Activated CD8-positive, alpha-beta memory T cell treated with anti-CD3 and anti-CD28 coated beads for 48 hours (primary cell): ENCODE data around the gene P2RX5.

Experiments
- DNase-seq, 3 experiments: peaks; one replicate each; pipeline ENCODE4 v3.0.0-alpha.2; 2020; ENCODE audit warnings: low read depth in 2 of 3, low spot score in 2 of 3

The P2RX5 gene

GRCh38 chr17:3681565-3681964, 14.4 kb downstream of the P2RX5 start:
- no peak for DNase-seq

GRCh38 chr17:3681057-3681456, 14.9 kb downstream of the P2RX5 start:
- DNase-seq: no peak

GRCh38 chr17:3679531-3680126, 16.3 kb downstream of the P2RX5 start:
- DNase-seq: no peak

- no peak for DNase-seq
Observed at GRCh38 chr17:3678821-3679530, 17.0 kb downstream of the P2RX5 start.

GRCh38 chr17:3678095-3678820, 17.7 kb downstream of the P2RX5 start:
- no peak for DNase-seq

- no peak for DNase-seq
Observed at GRCh38 chr17:3675886-3676285, 20.1 kb downstream of the P2RX5 start.

- DNase-seq: no peak
Observed at GRCh38 chr17:3672571-3672970, 23.4 kb downstream of the P2RX5 start.

GRCh38 chr17:3669548-3669947, 26.4 kb downstream of the P2RX5 start:
- DNase-seq: no peak

GRCh38 chr17:3669085-3669347, 26.9 kb downstream of the P2RX5 start:
- no peak for DNase-seq

- peak; percentile 98 to 100 (median 99) for DNase-seq
Observed at GRCh38 chr17:3668279-3669084, 27.5 kb downstream of the P2RX5 start, which contains the start of the genes EMC6 and TAX1BP3. Gene EMC6, plus strand, starts transcription at chr17:3668812. Its CDS starts 335 bp downstream, at chr17:3669147. Gene TAX1BP3, minus strand, starts transcription at chr17:3668578. Its CDS starts 52 bp downstream, at chr17:3668526.

- no peak for DNase-seq
Observed at GRCh38 chr17:3667366-3668278, 28.3 kb downstream of the P2RX5 start.

- no peak for DNase-seq
Observed at GRCh38 chr17:3666516-3666915, 29.4 kb downstream of the P2RX5 start.

GRCh38 chr17:3665834-3666233, 30.1 kb downstream of the P2RX5 start:
- no peak for DNase-seq

GRCh38 chr17:3663102-3664011, 32.6 kb downstream of the P2RX5 start:
- DNase-seq: no peak

GRCh38 chr17:3660311-3660891, 35.6 kb downstream of the P2RX5 start:
- no peak for DNase-seq

GRCh38 chr17:3659541-3660111, 36.3 kb downstream of the P2RX5 start:
- DNase-seq: no peak

- no peak for DNase-seq
Observed at GRCh38 chr17:3658784-3659449, 37.0 kb downstream of the P2RX5 start.
